HL-60 (cell line): ENCODE results near the gene FLT3LG.

ENCODE experiments used
- CTCF ChIP-seq: IDR thresholded peaks from one replicate; pipeline ENCODE4 v1.5.1; 2011; ENCODE audit warnings: low read length, control low read depth, inconsistent platforms; ENCODE audit not compliant: insufficient read depth
- GABPA ChIP-seq: IDR thresholded peaks from 2 replicates; pipeline ENCODE4 v1.6.1; 2012; ENCODE audit warnings: low read depth
- POLR2AphosphoS5 ChIP-seq: IDR thresholded peaks from 2 replicates; pipeline ENCODE4 v1.6.1; 2012; ENCODE audit warnings: low read depth
- REST ChIP-seq: IDR thresholded peaks from 2 replicates; pipeline ENCODE4 v1.6.1; 2012; ENCODE audit warnings: low read depth; ENCODE audit not compliant: insufficient replicate concordance
- SPI1 ChIP-seq: IDR thresholded peaks from 2 replicates; pipeline ENCODE4 v1.6.1; 2012; ENCODE audit warnings: low read depth, mild to moderate bottlenecking, borderline replicate concordance

- TF ChIP-seq CTCF = no peak
- TF ChIP-seq POLR2AphosphoS5 = no peak
- no peak for TF ChIP-seq REST
- no peak for TF ChIP-seq GABPA
- TF ChIP-seq SPI1 = no peak
Observed at GRCh38 chr19:49437231-49437630, 36.8 kb upstream of the FLT3LG start.
